Kidney epithelial cell (primary cell): ENCODE measurements around the gene BCL7A. TPM values are rescaled to one million over a fixed set of nuclear protein-coding genes. Genes with fewer than 3 reads are reported as not detected.

Experiments
- DNase-seq: peaks from one replicate; pipeline ENCODE4 v3.0.0-alpha.2; 2010; ENCODE audit warnings: low read depth
- H3K27me3 ChIP-seq: 2 replicates; pipeline ENCODE4 v1.6.0; 2011; ENCODE audit warnings: low read length; ENCODE audit not compliant: control insufficient read depth, insufficient read depth
- H3K36me3 ChIP-seq: 2 replicates; pipeline ENCODE4 v1.5.1; 2011; ENCODE audit warnings: low read length; ENCODE audit not compliant: control insufficient read depth, insufficient read depth
- H3K4me3 ChIP-seq: 2 replicates; pipeline ENCODE4 v1.5.1; 2011; ENCODE audit warnings: low read depth, mild to moderate bottlenecking, control low read depth, low read length
- CTCF ChIP-seq: IDR thresholded peaks from 2 replicates; pipeline ENCODE4 v1.5.1; 2011; ENCODE audit warnings: mild to moderate bottlenecking, moderate library complexity, low read length, control low read depth, inconsistent platforms; ENCODE audit not compliant: insufficient read depth, poor library complexity, severe bottlenecking
- total RNA-seq: library from RNA; depleted of rRNA; stranded (reverse); fragments of >200 nt; gene quantifications from 2 replicates; pipeline ENCODE4 v1.2.3, GENCODE V29; 2015

BCL7A gene
- total RNA-seq, 1 donor from 2014 or later, result 23.8 TPM

- no peak overlapping the region for H3K4me3 ChIP-seq
- H3K36me3 ChIP-seq, result no peaks in the 10 kb centered on the region
- H3K27me3 ChIP-seq, result no peaks in the 10 kb centered on the region
- no peak for TF ChIP-seq CTCF
- DNase-seq, result no peak
Observed at GRCh38 chr12:122111089-122111641, 89.5 kb downstream of the BCL7A start.

Other genes with a start within 250 kb of the BCL7A start
- gene RHOF, start 228.2 kb upstream of the BCL7A start, total RNA-seq, result 194 and 311 TPM in 2 replicates
- 8.1 and 9.6 TPM in 2 replicates for gene SETD1B, start 217.9 kb upstream of the BCL7A start, total RNA-seq
- 0.33 TPM in 1 of 2 replicates, not detected in the other for gene HPD, start 163.0 kb upstream of the BCL7A start, total RNA-seq
- 132 and 151 TPM in 2 replicates for gene PSMD9, start 133.1 kb upstream of the BCL7A start, total RNA-seq
- 3.3 and 3.7 TPM in 2 replicates for gene CFAP251, start 103.3 kb upstream of the BCL7A start, total RNA-seq
- 34.2 and 35.7 TPM in 2 replicates for gene MLXIP, start 56.9 kb downstream of the BCL7A start, total RNA-seq
- gene IL31, start 152.3 kb downstream of the BCL7A start, total RNA-seq, result not detected in 2 replicates
- 0.75 and 2.5 TPM in 2 replicates for gene LRRC43, start 161.2 kb downstream of the BCL7A start, total RNA-seq
- 0.14 and 0.75 TPM in 2 replicates for gene B3GNT4, start 181.8 kb downstream of the BCL7A start, total RNA-seq
- gene DIABLO, start 204.2 kb downstream of the BCL7A start, total RNA-seq, result 85.7 and 100 TPM in 2 replicates
- 21.7 and 26.3 TPM in 2 replicates for gene VPS33A, start 244.6 kb downstream of the BCL7A start, total RNA-seq